DND-41 (cell line): ENCODE data around the gene SSR4.

Experiments used
- ATAC-seq: fragments of 200-7000 bp; cut with Tn5 transposase; 3 replicates; pipeline ENCODE4 v1.9.1; 2021; ENCODE audit warnings: low read depth; ENCODE audit not compliant: insufficient read depth
- DNase-seq: peaks from one replicate; pipeline ENCODE4 v3.0.0-alpha.2; 2020
- H2AFZ ChIP-seq: 2 replicates; pipeline ENCODE4 v1.6.0; 2012; ENCODE audit warnings: low read depth, low read length
- H3K27ac ChIP-seq: 2 replicates; pipeline ENCODE4 v1.5.1; 2012; ENCODE audit warnings: low read length, inconsistent platforms
- H3K27me3 ChIP-seq: fragments of 200-600 bp; sonication (generic); 2 replicates; pipeline ENCODE4 v1.6.0; 2012; ENCODE audit warnings: low read length, mild to moderate bottlenecking, inconsistent platforms; ENCODE audit not compliant: insufficient read depth, poor library complexity
- H3K36me3 ChIP-seq: 2 replicates; pipeline ENCODE4 v1.5.1; 2012; ENCODE audit warnings: low read length, inconsistent platforms; ENCODE audit not compliant: insufficient read depth
- H3K4me1 ChIP-seq: 2 replicates; pipeline ENCODE4 v1.5.1; 2012; ENCODE audit warnings: mild to moderate bottlenecking, low read length; ENCODE audit not compliant: insufficient read depth
- H3K4me2 ChIP-seq: 2 replicates; pipeline ENCODE4 v1.6.0; 2012; ENCODE audit warnings: mild to moderate bottlenecking, moderate library complexity, low read length, inconsistent platforms; ENCODE audit not compliant: insufficient read depth
- H3K4me3 ChIP-seq, 2 experiments: fragments of 200-600 bp in 1 of 2; shearing (Covaris generic) in 1 of 2; 2 replicates each; pipeline ENCODE4 v1.5.1; 2012 to 2016; ENCODE audit warnings: inconsistent platforms in 2 of 2, low read length in 2 of 2, mild to moderate bottlenecking in 2 of 2, low read depth in 1 of 2, moderate library complexity in 1 of 2
- H3K79me2 ChIP-seq: 2 replicates; pipeline ENCODE4 v1.6.0; 2012; ENCODE audit warnings: low read length, inconsistent platforms; ENCODE audit not compliant: insufficient read depth
- H3K9ac ChIP-seq: 2 replicates; pipeline ENCODE4 v1.6.0; 2012; ENCODE audit warnings: low read depth, mild to moderate bottlenecking, inconsistent platforms, low read length, moderate library complexity
- H3K9me3 ChIP-seq: 2 replicates; pipeline ENCODE4 v1.5.1; 2012; ENCODE audit warnings: low read length, moderate library complexity, mild to moderate bottlenecking, inconsistent platforms; ENCODE audit not compliant: insufficient read depth, severe bottlenecking
- H4K20me1 ChIP-seq: 2 replicates; pipeline ENCODE4 v1.6.0; 2012; ENCODE audit warnings: low read length; ENCODE audit not compliant: insufficient read depth
- CTCF ChIP-seq: IDR thresholded peaks from 2 replicates; pipeline ENCODE4 v1.5.1; 2012; ENCODE audit warnings: borderline replicate concordance, low read length, moderate library complexity, mild to moderate bottlenecking; ENCODE audit not compliant: poor library complexity, severe bottlenecking; ENCODE audit errors: extremely low read depth
- EZH2 ChIP-seq: IDR thresholded peaks from 3 replicates; pipeline ENCODE4 v1.6.1; 2012; ENCODE audit warnings: borderline replicate concordance, low read depth, mild to moderate bottlenecking, moderate library complexity, low read length, inconsistent platforms; ENCODE audit not compliant: severe bottlenecking

The SSR4 gene

DNA sequence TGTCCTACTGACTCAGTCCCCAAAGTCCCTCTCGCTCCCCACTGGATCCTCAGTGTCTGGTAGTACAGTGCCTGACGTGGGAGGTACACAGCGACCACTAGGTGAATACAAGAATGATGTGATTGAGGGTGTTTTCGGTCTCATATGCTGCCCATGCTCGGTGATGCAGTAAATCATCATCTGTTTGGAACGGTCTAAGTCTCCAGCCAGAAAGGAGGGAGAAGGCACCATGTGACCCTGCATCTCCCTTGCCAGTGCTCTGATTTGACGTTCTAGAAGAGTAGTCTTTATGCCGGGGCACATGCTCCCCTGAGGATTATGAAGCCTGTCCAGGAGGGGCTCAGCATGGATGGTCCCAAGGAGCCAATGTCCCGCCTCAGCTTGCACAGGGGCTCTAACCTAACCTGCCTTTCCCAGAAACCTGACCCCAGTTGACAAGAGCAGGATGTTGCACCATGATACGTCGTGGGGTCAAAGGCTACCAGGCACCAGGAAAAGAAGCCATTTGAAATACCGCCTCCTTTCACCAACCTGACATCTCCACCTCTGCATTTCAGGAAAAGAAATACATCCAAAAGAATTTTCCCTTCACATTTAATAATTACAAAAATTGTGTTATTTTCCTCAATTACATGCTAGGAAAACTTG lies 44.2 kb upstream of the SSR4 start:
- H3K27me3 ChIP-seq: no peaks in the 10 kb centered on the region

DNA sequence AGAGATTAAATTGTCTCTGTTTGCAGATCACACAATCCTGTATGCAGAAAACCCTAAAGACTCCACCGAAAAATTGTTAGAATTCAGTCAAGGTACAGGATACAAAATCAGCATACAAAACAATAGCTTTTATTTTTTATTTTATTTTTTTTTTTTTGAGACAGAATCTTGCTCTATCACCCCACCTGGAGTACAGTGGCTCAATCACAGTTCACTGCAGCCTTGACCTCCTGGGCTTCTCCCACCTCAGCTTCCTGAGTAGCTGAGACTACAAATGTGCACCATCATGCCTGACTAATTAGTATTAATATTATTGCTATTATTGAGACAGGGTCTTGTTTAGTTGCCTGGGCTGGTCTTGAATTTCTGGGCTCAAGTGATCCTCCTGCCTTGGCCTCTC lies 39.3 kb upstream of the SSR4 start:
- Histone ChIP-seq H4K20me1 (no peaks in the 10 kb centered on the region), H3K4me3 (no peak overlapping the region), H3K4me1 (no peaks in the 10 kb centered on the region), H3K9ac (no peak overlapping the region), H3K4me2 (no peak overlapping the region), H3K79me2 (no peaks in the 10 kb centered on the region), H3K27ac (no peak overlapping the region), H2AFZ (no peak overlapping the region), H3K36me3 (no peaks in the 10 kb centered on the region), H3K27me3 (no peaks in the 10 kb centered on the region), H3K9me3 (no peaks in the 10 kb centered on the region)
- ATAC-seq (no peak), DNase-seq (no peak)
- no peak for TF ChIP-seq EZH2
- TF ChIP-seq CTCF: no peak

More for the DNA sequence above, 44.2 kb upstream of the SSR4 start:
- TF ChIP-seq CTCF (no peak), EZH2 (no peak)
- Histone ChIP-seq H2AFZ (no peak overlapping the region), H3K79me2 (no peaks in the 10 kb centered on the region), H3K9me3 (no peaks in the 10 kb centered on the region), H3K36me3 (no peaks in the 10 kb centered on the region), H3K4me1 (no peaks in the 10 kb centered on the region), H4K20me1 (no peaks in the 10 kb centered on the region), H3K9ac (no peak overlapping the region), H3K27ac (no peak overlapping the region), H3K4me3 (no peak overlapping the region), H3K4me2 (no peak overlapping the region)
- ATAC-seq: no peak
- no peak for DNase-seq

GRCh38 chrX:153761863-153762262 lies 32.6 kb upstream of the SSR4 start:
- no peaks in the 10 kb centered on the region for H3K36me3 ChIP-seq
- ATAC-seq: no peak
- no peaks in the 10 kb centered on the region for H3K9me3 ChIP-seq
- H3K4me1 ChIP-seq: peaks cover 18% of the 10 kb centered on the region
- H4K20me1 ChIP-seq: peaks cover 4% of the 10 kb centered on the region; the same call in 1 of the 2 replicates
- no peak overlapping the region for H3K9ac ChIP-seq
- H3K27me3 ChIP-seq: no peaks in the 10 kb centered on the region
- no peak for DNase-seq
- H3K79me2 ChIP-seq: no peaks in the 10 kb centered on the region
- no peak overlapping the region for H2AFZ ChIP-seq
- no peak overlapping the region for H3K27ac ChIP-seq
- H3K4me2 ChIP-seq: no peak overlapping the region
- H3K4me3 ChIP-seq: no peak overlapping the region
- TF ChIP-seq CTCF (no peak), EZH2 (no peak)

DNA sequence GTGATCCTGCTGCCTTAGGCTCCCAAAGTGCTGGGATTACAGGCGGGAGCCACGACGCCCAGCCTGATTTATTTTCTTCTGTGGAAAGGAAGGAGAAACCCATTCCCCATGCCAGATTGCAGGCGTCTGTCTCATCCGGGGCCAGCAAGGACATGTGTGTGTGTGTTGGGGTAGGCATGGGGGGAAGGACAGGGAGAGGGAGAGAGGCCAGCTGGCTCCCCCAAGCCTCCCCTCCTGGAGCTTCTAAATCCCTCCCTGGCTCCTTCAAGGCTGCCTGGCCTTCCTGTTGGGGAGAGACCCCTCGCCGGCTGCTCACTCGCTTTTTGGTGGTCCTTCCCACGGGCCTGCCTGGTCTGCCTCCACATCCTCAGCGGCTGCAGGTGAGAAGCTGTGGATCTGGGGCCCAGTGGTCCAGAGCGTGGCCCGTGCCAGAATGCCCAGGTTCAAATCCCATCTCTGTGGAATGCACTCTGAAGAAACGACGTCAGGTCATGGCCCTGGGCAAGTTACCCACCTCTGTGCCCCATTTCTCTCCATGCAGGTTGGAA lies 31.8 kb upstream of the SSR4 start:
- no peak overlapping the region for H3K4me3 ChIP-seq
- no peak for TF ChIP-seq EZH2
- no peak for TF ChIP-seq CTCF
- no peaks in the 10 kb centered on the region for H3K79me2 ChIP-seq
- no peak overlapping the region for H2AFZ ChIP-seq
- H3K9me3 ChIP-seq: no peaks in the 10 kb centered on the region
- H3K27me3 ChIP-seq: no peaks in the 10 kb centered on the region
- H3K27ac ChIP-seq: no peak overlapping the region
- ATAC-seq (no peak), DNase-seq (no peak)
- H3K36me3 ChIP-seq: no peaks in the 10 kb centered on the region
- H4K20me1 ChIP-seq: peaks cover 4% of the 10 kb centered on the region; the same call in 1 of the 2 replicates
- no peak overlapping the region for H3K4me2 ChIP-seq
- H3K9ac ChIP-seq: no peak overlapping the region
- H3K4me1 ChIP-seq: peaks cover 24% of the 10 kb centered on the region
